Mesendoderm (in vitro differentiated cells): ENCODE results near the gene FRMD4A.

Source experiments
- DNase-seq: peaks from one replicate; pipeline ENCODE4 v3.0.0; 2013
- H2AK5ac ChIP-seq: 2 replicates; pipeline ENCODE4 v1.6.1; 2013; ENCODE audit warnings: low read length, inconsistent platforms
- H2BK120ac ChIP-seq: 2 replicates; pipeline ENCODE4 v1.6.1; 2013; ENCODE audit warnings: low read depth, mild to moderate bottlenecking, low read length, moderate library complexity, mixed read lengths
- H2BK15ac ChIP-seq: replicated peaks from 2 replicates; pipeline ENCODE4 v1.6.1; 2013; ENCODE audit warnings: low read depth, mild to moderate bottlenecking, moderate library complexity
- H2BK5ac ChIP-seq: 2 replicates; pipeline ENCODE4 v1.6.1; 2013; ENCODE audit warnings: low read length, inconsistent platforms
- H3K18ac ChIP-seq: 2 replicates; pipeline ENCODE4 v1.6.1; 2013; ENCODE audit warnings: mild to moderate bottlenecking, low read length, mixed read lengths
- H3K23ac ChIP-seq: one replicate; pipeline ENCODE4 v1.6.1; 2013; ENCODE audit warnings: low read length
- H3K27ac ChIP-seq: 2 replicates; pipeline ENCODE4 v1.5.1; 2013; ENCODE audit warnings: low read depth, mild to moderate bottlenecking, inconsistent platforms, low read length, moderate library complexity
- H3K27me3 ChIP-seq: 2 replicates; pipeline ENCODE4 v1.6.1; 2013; ENCODE audit warnings: low read length, control low read depth, mild to moderate bottlenecking, inconsistent platforms; ENCODE audit not compliant: insufficient read depth, poor library complexity
- H3K36me3 ChIP-seq: 2 replicates; pipeline ENCODE4 v1.6.1; 2013; ENCODE audit warnings: low read length, inconsistent platforms; ENCODE audit not compliant: control insufficient read depth, insufficient read depth
- H3K4ac ChIP-seq: one replicate; pipeline ENCODE4 v1.6.1; 2013; ENCODE audit warnings: low read depth, mild to moderate bottlenecking, low read length, moderate library complexity
- H3K4me1 ChIP-seq: 2 replicates; pipeline ENCODE4 v1.6.1; 2013; ENCODE audit warnings: low read depth, low read length, inconsistent platforms; ENCODE audit not compliant: control insufficient read depth
- H3K4me2 ChIP-seq: 2 replicates; pipeline ENCODE4 v1.6.1; 2013; ENCODE audit warnings: low read length
- H3K4me3 ChIP-seq: 2 replicates; pipeline ENCODE4 v1.5.1; 2013; ENCODE audit warnings: mild to moderate bottlenecking, low read length
- H3K56ac ChIP-seq: one replicate; pipeline ENCODE4 v1.6.1; 2013; ENCODE audit warnings: low read length
- H3K79me1 ChIP-seq: 2 replicates; pipeline ENCODE4 v1.6.1; 2013; ENCODE audit warnings: low read length, inconsistent platforms
- H3K79me2 ChIP-seq: 2 replicates; pipeline ENCODE4 v1.6.1; 2013; ENCODE audit warnings: mild to moderate bottlenecking, low read length; ENCODE audit not compliant: control insufficient read depth, insufficient read depth
- H3K9ac ChIP-seq: 2 replicates; pipeline ENCODE4 v1.6.1; 2013; ENCODE audit warnings: low read length, inconsistent platforms
- H4K5ac ChIP-seq: one replicate; pipeline ENCODE4 v1.6.1; 2013; ENCODE audit warnings: low read length
- H4K8ac ChIP-seq: one replicate; pipeline ENCODE4 v1.6.1; 2013; ENCODE audit warnings: low read depth, mild to moderate bottlenecking, control low read depth, low read length, moderate library complexity
- WGBS: extraction: QIAGEN DNeasy Blood & Tissue Kit; methylation state at CpG from one replicate; pipeline ENCODE4 v1.1.7; 2013; ENCODE audit warnings: low lambda C conversion rate, missing lambda C conversion rate; ENCODE audit not compliant: insufficient coverage; ENCODE audit errors: extremely low coverage; 5-methylcytosine and 5-hydroxymethylcytosine counted together

The FRMD4A gene

DNA sequence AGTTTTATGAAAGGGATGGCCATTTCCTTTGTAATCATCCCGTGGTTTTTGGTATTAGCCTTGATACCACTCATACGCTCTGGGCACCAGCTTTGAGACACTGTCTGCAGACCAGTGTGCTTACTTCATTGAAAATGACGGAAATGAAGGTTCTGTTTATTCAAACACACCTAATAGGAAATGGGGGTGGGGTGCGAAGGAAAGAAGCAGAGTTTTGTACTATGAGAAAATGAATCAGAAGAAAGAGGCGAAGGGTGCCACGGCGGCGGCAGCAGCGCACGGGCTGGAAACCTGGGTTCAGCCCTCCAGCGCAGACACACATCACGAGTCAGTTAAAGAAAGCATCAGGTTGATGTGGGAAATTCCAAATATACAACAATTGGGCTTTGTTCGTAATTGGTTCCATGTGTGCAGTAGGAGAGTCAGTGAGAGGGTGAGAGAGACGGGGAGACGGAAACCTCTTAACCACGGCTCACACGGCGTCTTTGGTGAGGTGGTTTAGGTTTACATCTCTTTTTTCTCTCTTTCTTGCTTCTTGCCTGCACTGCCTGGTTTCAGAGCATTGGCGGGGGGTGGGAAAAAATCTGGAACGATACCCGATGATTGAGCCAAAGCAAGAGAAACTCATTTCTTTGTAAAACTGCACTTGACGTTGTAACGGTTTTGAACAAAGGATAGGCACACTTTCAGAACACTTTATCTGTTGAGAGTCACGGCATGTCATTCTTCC, 321.2 kb downstream of the FRMD4A start:
- Histone ChIP-seq H3K27me3 (no peaks in the 10 kb centered on the region), H2BK5ac (peak overlapping the region; percentile 25), H3K18ac (peak overlapping the region; percentile 3), H3K79me2 (no peaks in the 10 kb centered on the region), H3K4me2 (no peak overlapping the region), H3K23ac (no peak overlapping the region), H3K9ac (no peak overlapping the region), H3K27ac (no peak overlapping the region), H3K4ac (no peak overlapping the region), H3K56ac (peak overlapping the region; percentile 38), H3K4me3 (no peak overlapping the region), H2BK15ac (no peak overlapping the region), H4K5ac (no peak overlapping the region), H3K4me1 (peaks cover 10% of the 10 kb centered on the region), H2AK5ac (no peak overlapping the region), H4K8ac (no peak overlapping the region), H3K36me3 (no peaks in the 10 kb centered on the region), H2BK120ac (no peak overlapping the region), H3K79me1 (no peaks in the 10 kb centered on the region)
- DNase-seq: no peak
- no CpG with 5 or more reads among the region's 24 CpGs for WGBS

DNA sequence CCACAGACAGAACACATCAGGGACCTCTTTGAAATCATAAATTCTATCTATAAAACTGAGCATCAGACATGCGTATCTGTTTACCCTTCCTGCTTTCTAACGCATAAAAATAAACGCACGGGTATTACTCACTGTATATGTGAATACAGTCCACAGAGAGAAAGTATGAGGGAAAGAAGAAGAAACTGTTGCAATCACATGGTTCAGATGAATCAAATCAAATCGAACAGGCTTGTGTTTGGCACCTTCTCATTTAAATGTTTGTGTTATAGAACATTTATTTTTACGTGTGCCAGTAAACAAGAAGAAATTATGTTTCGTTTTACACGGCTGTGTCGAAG, 322.0 kb downstream of the FRMD4A start:
- no peak overlapping the region for H3K9ac ChIP-seq
- no peak overlapping the region for H3K56ac ChIP-seq
- H3K18ac ChIP-seq: no peak overlapping the region
- H3K27me3 ChIP-seq: no peaks in the 10 kb centered on the region
- no peak overlapping the region for H3K4me3 ChIP-seq
- H3K79me2 ChIP-seq: no peaks in the 10 kb centered on the region
- H3K4ac ChIP-seq: no peak overlapping the region
- no peak overlapping the region for H2BK15ac ChIP-seq
- peaks cover 10% of the 10 kb centered on the region for H3K4me1 ChIP-seq
- no peak overlapping the region for H2BK120ac ChIP-seq
- no CpG with 5 or more reads among the region's 9 CpGs for WGBS
- H3K36me3 ChIP-seq: no peaks in the 10 kb centered on the region
- no peak overlapping the region for H4K5ac ChIP-seq
- no peak for DNase-seq
- no peak overlapping the region for H3K4me2 ChIP-seq
- no peak overlapping the region for H2AK5ac ChIP-seq
- no peak overlapping the region for H2BK5ac ChIP-seq
- H3K23ac ChIP-seq: no peak overlapping the region
- no peaks in the 10 kb centered on the region for H3K79me1 ChIP-seq
- H3K27ac ChIP-seq: no peak overlapping the region
- no peak overlapping the region for H4K8ac ChIP-seq

- no peak for DNase-seq
- H3K4me1 ChIP-seq: peaks cover 7% of the 10 kb centered on the region
- H3K36me3 ChIP-seq: no peaks in the 10 kb centered on the region
- no peaks in the 10 kb centered on the region for H3K79me1 ChIP-seq
- no peak overlapping the region for H2BK15ac ChIP-seq
- H3K56ac ChIP-seq: no peak overlapping the region
- no peak overlapping the region for H4K5ac ChIP-seq
- H3K9ac ChIP-seq: no peak overlapping the region
- no peak overlapping the region for H3K4me2 ChIP-seq
- H4K8ac ChIP-seq: no peak overlapping the region
- H3K18ac ChIP-seq: no peak overlapping the region
- WGBS: no CpG with 5 or more reads among the region's 4 CpGs
- no peak overlapping the region for H2BK5ac ChIP-seq
- no peak overlapping the region for H3K27ac ChIP-seq
- no peak overlapping the region for H2BK120ac ChIP-seq
- no peaks in the 10 kb centered on the region for H3K27me3 ChIP-seq
- no peak overlapping the region for H2AK5ac ChIP-seq
- H3K23ac ChIP-seq: no peak overlapping the region
- H3K4me3 ChIP-seq: no peak overlapping the region
- no peak overlapping the region for H3K4ac ChIP-seq
- H3K79me2 ChIP-seq: no peaks in the 10 kb centered on the region
Measured at GRCh38 chr10:14004536-14004935, 326.2 kb downstream of the FRMD4A start.

DNA sequence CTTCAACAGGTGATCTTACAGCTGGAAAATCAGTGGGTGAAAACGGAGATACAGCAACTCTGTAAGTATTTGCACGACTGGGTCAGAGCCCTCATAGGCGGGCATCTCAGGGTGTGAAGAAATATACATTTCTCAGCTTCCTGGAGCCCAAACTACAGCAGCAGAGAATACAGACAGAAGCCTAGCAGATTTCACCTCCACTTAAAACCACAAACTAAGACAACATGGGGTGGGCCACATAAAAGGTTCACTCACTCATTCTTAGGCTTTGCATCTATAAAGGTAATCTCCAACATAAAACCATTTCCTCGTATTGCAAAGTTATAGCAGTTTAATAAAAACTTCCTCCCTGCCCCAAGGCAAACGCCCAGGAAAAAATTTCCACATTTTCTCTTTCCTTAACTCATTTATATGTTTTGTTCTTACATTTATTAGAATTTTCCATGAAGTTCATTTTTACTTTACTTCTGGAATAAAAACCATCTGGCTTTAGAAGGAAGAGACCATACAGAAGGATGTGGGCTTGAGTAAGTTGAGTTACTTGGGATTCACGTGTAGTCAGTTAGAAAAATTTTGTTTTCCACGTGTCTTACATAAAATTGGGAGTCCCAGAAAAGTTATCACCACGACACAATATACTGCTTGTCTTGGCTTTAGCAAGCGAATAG, 327.1 kb downstream of the FRMD4A start:
- Histone ChIP-seq H3K56ac (no peak overlapping the region), H3K23ac (no peak overlapping the region), H4K8ac (no peak overlapping the region), H3K4me2 (no peak overlapping the region), H3K27ac (no peak overlapping the region), H3K27me3 (no peaks in the 10 kb centered on the region), H2BK120ac (no peak overlapping the region), H3K4me3 (no peak overlapping the region), H2AK5ac (no peak overlapping the region), H4K5ac (no peak overlapping the region), H2BK5ac (no peak overlapping the region), H3K4me1 (peaks cover 4% of the 10 kb centered on the region), H3K18ac (no peak overlapping the region), H2BK15ac (no peak overlapping the region), H3K4ac (no peak overlapping the region), H3K79me1 (no peaks in the 10 kb centered on the region), H3K79me2 (no peaks in the 10 kb centered on the region), H3K36me3 (no peaks in the 10 kb centered on the region), H3K9ac (no peak overlapping the region)
- DNase-seq: no peak
- no CpG with 5 or more reads among the region's 9 CpGs for WGBS

GRCh38 chr10:14001298-14002040, 329.3 kb downstream of the FRMD4A start:
- Histone ChIP-seq H4K5ac (no peak overlapping the region), H3K79me2 (no peaks in the 10 kb centered on the region), H3K4me1 (peaks cover 1% of the 10 kb centered on the region), H3K4ac (no peak overlapping the region), H3K9ac (no peak overlapping the region), H3K23ac (no peak overlapping the region), H3K36me3 (no peaks in the 10 kb centered on the region), H3K27ac (no peak overlapping the region), H3K56ac (no peak overlapping the region), H3K18ac (no peak overlapping the region), H3K79me1 (no peaks in the 10 kb centered on the region), H3K4me2 (no peak overlapping the region), H2BK120ac (no peak overlapping the region), H2BK5ac (no peak overlapping the region), H2BK15ac (no peak overlapping the region), H4K8ac (no peak overlapping the region), H3K4me3 (no peak overlapping the region), H2AK5ac (no peak overlapping the region), H3K27me3 (no peaks in the 10 kb centered on the region)
- WGBS: no CpG with 5 or more reads among the region's 10 CpGs
- no peak for DNase-seq
